ENCODE results near the gene ZSWIM4. TPM values are rescaled to one million over a fixed set of nuclear protein-coding genes. Genes with fewer than 3 reads are reported as not detected.

The ZSWIM4 gene
- total RNA-seq, 1 experiment from 2014 or later = 8.7 TPM

DNA sequence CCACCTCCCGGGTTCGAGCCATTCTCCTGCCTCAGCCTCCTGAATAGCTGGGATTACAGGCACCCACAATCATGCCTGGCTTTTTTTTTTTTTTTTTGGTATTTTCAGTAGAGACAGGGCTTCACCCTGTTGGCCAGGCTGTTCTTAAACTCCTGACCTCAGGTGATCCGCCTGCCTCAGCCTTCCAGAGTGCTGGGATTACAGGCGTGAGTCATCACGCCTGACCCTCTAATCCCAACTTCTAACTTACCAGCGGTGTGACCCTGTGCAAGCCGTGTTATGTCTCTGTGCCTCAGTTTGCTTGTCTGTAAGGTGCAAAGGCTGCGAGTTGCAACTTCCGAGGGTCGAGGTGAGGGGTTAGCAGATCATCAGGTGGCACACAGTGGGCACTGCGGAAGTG, 17.3 kb downstream of the ZSWIM4 start:
- TF ChIP-seq SIN3A (IDR thresholded peaks at IDR 0.05; ENCODE audit: borderline replicate concordance, insufficient read depth, low read depth, low read length) = no peak
- TF ChIP-seq, protein P1, sequence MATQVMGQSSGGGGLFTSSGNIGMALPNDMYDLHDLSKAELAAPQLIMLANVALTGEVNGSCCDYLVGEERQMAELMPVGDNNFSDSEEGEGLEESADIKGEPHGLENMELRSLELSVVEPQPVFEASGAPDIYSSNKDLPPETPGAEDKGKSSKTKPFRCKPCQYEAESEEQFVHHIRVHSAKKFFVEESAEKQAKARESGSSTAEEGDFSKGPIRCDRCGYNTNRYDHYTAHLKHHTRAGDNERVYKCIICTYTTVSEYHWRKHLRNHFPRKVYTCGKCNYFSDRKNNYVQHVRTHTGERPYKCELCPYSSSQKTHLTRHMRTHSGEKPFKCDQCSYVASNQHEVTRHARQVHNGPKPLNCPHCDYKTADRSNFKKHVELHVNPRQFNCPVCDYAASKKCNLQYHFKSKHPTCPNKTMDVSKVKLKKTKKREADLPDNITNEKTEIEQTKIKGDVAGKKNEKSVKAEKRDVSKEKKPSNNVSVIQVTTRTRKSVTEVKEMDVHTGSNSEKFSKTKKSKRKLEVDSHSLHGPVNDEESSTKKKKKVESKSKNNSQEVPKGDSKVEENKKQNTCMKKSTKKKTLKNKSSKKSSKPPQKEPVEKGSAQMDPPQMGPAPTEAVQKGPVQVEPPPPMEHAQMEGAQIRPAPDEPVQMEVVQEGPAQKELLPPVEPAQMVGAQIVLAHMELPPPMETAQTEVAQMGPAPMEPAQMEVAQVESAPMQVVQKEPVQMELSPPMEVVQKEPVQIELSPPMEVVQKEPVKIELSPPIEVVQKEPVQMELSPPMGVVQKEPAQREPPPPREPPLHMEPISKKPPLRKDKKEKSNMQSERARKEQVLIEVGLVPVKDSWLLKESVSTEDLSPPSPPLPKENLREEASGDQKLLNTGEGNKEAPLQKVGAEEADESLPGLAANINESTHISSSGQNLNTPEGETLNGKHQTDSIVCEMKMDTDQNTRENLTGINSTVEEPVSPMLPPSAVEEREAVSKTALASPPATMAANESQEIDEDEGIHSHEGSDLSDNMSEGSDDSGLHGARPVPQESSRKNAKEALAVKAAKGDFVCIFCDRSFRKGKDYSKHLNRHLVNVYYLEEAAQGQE (IDR thresholded peaks at IDR 0.05; ENCODE audit: insufficient read depth in 1 of 2, low read depth in 2 of 2, low read length in 1 of 2) = no peak
- TF ChIP-seq, protein P2, sequence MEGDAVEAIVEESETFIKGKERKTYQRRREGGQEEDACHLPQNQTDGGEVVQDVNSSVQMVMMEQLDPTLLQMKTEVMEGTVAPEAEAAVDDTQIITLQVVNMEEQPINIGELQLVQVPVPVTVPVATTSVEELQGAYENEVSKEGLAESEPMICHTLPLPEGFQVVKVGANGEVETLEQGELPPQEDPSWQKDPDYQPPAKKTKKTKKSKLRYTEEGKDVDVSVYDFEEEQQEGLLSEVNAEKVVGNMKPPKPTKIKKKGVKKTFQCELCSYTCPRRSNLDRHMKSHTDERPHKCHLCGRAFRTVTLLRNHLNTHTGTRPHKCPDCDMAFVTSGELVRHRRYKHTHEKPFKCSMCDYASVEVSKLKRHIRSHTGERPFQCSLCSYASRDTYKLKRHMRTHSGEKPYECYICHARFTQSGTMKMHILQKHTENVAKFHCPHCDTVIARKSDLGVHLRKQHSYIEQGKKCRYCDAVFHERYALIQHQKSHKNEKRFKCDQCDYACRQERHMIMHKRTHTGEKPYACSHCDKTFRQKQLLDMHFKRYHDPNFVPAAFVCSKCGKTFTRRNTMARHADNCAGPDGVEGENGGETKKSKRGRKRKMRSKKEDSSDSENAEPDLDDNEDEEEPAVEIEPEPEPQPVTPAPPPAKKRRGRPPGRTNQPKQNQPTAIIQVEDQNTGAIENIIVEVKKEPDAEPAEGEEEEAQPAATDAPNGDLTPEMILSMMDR (IDR thresholded peaks at IDR 0.05) = no peak
- TF ChIP-seq POLR2AphosphoS5 (IDR thresholded peaks at IDR 0.05; ENCODE audit: low read depth, low read length) = no peak
- TF ChIP-seq TCF7L2 (IDR thresholded peaks at IDR 0.05; ENCODE audit: low read depth, low read length) = no peak
- ChIA-PET POLR2A (no interaction called here), CTCF (no interaction called here)
- H3K4me1 ChIP-seq (ENCODE audit: control insufficient read depth, insufficient read depth, low read length) = no peaks in the 10 kb centered on the region
- BruUV-seq (replicated peaks) = no TSS peak
- intact Hi-C loops (cut with micrococcal nuclease; ENCODE audit: unreplicated experiment) = no loop called here
- H3K27me3 ChIP-seq (ENCODE audit: control insufficient read depth, insufficient read depth, low read length) = no peaks in the 10 kb centered on the region
- H3K27ac ChIP-seq (ENCODE audit: low read length) = no peak overlapping the region
- ATAC-seq (no peak), DNase-seq (ENCODE audit: low read depth, low spot score) (no peak)
- no peak overlapping the region for H3K4me3 ChIP-seq (ENCODE audit: low read depth in 2 of 2, low read length in 2 of 2)
- no peaks in the 10 kb centered on the region for H3K9me3 ChIP-seq (ENCODE audit: control insufficient read depth, insufficient read depth, low read depth, low read length)
- H3K36me3 ChIP-seq (ENCODE audit: control insufficient read depth, insufficient read depth, low read length) = no peaks in the 10 kb centered on the region
- in situ Hi-C loops (cut with HindIII; ENCODE audit: low pct_unique_long_range_greater_than_20kb, low sequenced_read_pairs) = no loop called here

DNA sequence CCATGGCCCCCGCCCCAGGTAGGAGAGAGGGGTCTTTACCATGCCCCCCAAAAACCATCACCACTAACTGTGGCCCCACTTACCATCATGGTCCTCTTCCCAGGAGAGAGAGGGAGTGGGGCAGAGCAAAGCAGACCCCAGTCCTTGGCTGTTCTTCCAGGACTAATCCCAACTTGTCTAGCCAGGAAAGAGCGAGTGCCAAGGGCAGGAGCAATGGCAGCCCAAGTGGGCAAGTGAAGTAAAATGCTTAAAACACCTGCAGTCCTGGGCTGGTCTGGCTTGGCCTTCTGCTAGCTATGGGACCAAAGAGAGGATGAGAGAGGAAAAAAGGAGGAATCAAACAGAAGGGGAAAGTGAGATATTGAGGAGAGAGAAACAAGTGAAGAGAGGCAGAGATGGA, 17.9 kb downstream of the ZSWIM4 start:
- POLR2A ChIA-PET = interaction anchor here (0.7 kb wide), 1 partner anchor 85 kb away, joined by 7 read pairs; no protein-coding TSS in a partner anchor
- in situ Hi-C loops (cut with HindIII; ENCODE audit: low pct_unique_long_range_greater_than_20kb, low sequenced_read_pairs) = no loop called here
- no TSS peak for BruUV-seq (replicated peaks)

More for the DNA sequence above, 17.9 kb downstream of the ZSWIM4 start:
- TF ChIP-seq SIN3A (IDR thresholded peaks at IDR 0.05; ENCODE audit: borderline replicate concordance, insufficient read depth, low read depth, low read length) (no peak), TCF7L2 (IDR thresholded peaks at IDR 0.05; ENCODE audit: low read depth, low read length) (no peak), POLR2AphosphoS5 (IDR thresholded peaks at IDR 0.05; ENCODE audit: low read depth, low read length) (no peak)
- TF ChIP-seq, protein P1 (IDR thresholded peaks at IDR 0.05; ENCODE audit: insufficient read depth in 1 of 2, low read depth in 2 of 2, low read length in 1 of 2) = no peak
- TF ChIP-seq, protein P2 (IDR thresholded peaks at IDR 0.05) = no peak
- DNase-seq (ENCODE audit: low read depth, low spot score) = no peak
- intact Hi-C loops (cut with micrococcal nuclease; ENCODE audit: unreplicated experiment) = no loop called here
- no peaks in the 10 kb centered on the region for H3K27me3 ChIP-seq (ENCODE audit: control insufficient read depth, insufficient read depth, low read length)
- no peaks in the 10 kb centered on the region for H3K4me1 ChIP-seq (ENCODE audit: control insufficient read depth, insufficient read depth, low read length)
- no peaks in the 10 kb centered on the region for H3K36me3 ChIP-seq (ENCODE audit: control insufficient read depth, insufficient read depth, low read length)
- no peak overlapping the region for H3K4me3 ChIP-seq (ENCODE audit: low read depth in 2 of 2, low read length in 2 of 2)
- H3K27ac ChIP-seq (ENCODE audit: low read length) = no peak overlapping the region
- CTCF ChIA-PET = no interaction called here
- ATAC-seq = no peak
- H3K9me3 ChIP-seq (ENCODE audit: control insufficient read depth, insufficient read depth, low read depth, low read length) = no peaks in the 10 kb centered on the region

Measured in Panc1 (cell line).